PC-3 (cell line): ENCODE results near the gene CPZ. TPM values are rescaled to one million over a fixed set of nuclear protein-coding genes. Genes with fewer than 3 reads are reported as not detected.

Source experiments
- ATAC-seq: fragments of 200-7000 bp; cut with Tn5 transposase; 2 replicates; pipeline ENCODE4 v1.9.1; 2020; ENCODE audit warnings: mild to moderate bottlenecking, moderate library complexity
- BruUV-seq: library from RNA; stranded (reverse); fragments of 400-500 nt; replicated peaks from 2 replicates; lab custom pipeline; 2021; lab: Mats Ljungman, UMichigan
- CTCF ChIA-PET: fragments of 300-600 bp; sonication (Branson Sonifier 250); formaldehyde crosslinking; loops from one replicate; lab custom pipeline; 2022; ENCODE audit warnings: antibody characterized with exemption; lab: Charles Lee
- POLR2A ChIA-PET: fragments of 300-600 bp; sonication (Branson Sonifier 250); formaldehyde crosslinking; loops from one replicate; lab custom pipeline; 2022; ENCODE audit warnings: antibody characterized with exemption; ENCODE audit not compliant: unreplicated experiment; lab: Charles Lee
- DNase-seq: peaks from one replicate; pipeline ENCODE4 v3.0.0-alpha.2; 2015
- H2AFZ ChIP-seq: fragments of 300-600 bp; sonication (generic); 2 replicates; pipeline ENCODE4 v1.6.0; 2016; ENCODE audit warnings: antibody characterized with exemption, low read length
- H3F3A ChIP-seq: fragments of 300-600 bp; sonication (generic); one replicate; pipeline ENCODE4 v1.6.0; 2017; ENCODE audit warnings: antibody characterized with exemption, low read length, control low read depth, mild to moderate bottlenecking; ENCODE audit not compliant: unreplicated experiment
- H3K27ac ChIP-seq: fragments of 300-600 bp; sonication (generic); 2 replicates; pipeline ENCODE4 v1.5.1; 2016; ENCODE audit warnings: mild to moderate bottlenecking, low read length
- H3K27me3 ChIP-seq: fragments of 300-600 bp; sonication (generic); 2 replicates; pipeline ENCODE4 v1.6.1; 2016; ENCODE audit warnings: low read length, mixed read lengths
- H3K36me3 ChIP-seq: fragments of 300-600 bp; sonication (generic); 2 replicates; pipeline ENCODE4 v1.6.1; 2016; ENCODE audit warnings: low read depth, mixed run types, low read length, mixed read lengths
- H3K4me1 ChIP-seq: fragments of 300-600 bp; sonication (generic); 2 replicates; pipeline ENCODE4 v1.5.1; 2016; ENCODE audit warnings: low read length; ENCODE audit not compliant: insufficient read depth
- H3K4me2 ChIP-seq: fragments of 300-600 bp; sonication (generic); 2 replicates; pipeline ENCODE4 v1.6.0; 2016; ENCODE audit warnings: low read length
- H3K4me3 ChIP-seq: fragments of 300-600 bp; sonication (generic); 2 replicates; pipeline ENCODE4 v1.5.1; 2016; ENCODE audit warnings: mild to moderate bottlenecking, low read length, mixed read lengths
- H3K79me2 ChIP-seq: fragments of 300-600 bp; sonication (generic); 2 replicates; pipeline ENCODE4 v1.6.1; 2017; ENCODE audit warnings: low read length, mixed read lengths
- H3K9ac ChIP-seq: fragments of 300-600 bp; sonication (generic); 2 replicates; pipeline ENCODE4 v1.6.0; 2016; ENCODE audit warnings: mild to moderate bottlenecking, low read length
- H3K9me2 ChIP-seq: fragments of 300-600 bp; sonication (generic); replicated peaks from 2 replicates; pipeline ENCODE4 v1.6.1; 2016; ENCODE audit warnings: mixed run types, low read length, mixed read lengths
- H3K9me3 ChIP-seq: fragments of 300-600 bp; sonication (generic); 2 replicates; pipeline ENCODE4 v1.6.1; 2016; ENCODE audit warnings: low read length, mixed read lengths
- H4K20me1 ChIP-seq: fragments of 300-600 bp; sonication (generic); 2 replicates; pipeline ENCODE4 v1.6.1; 2016; ENCODE audit warnings: low read length, mixed read lengths
- EZH2 ChIP-seq: fragments of 300-600 bp; sonication (generic); IDR thresholded peaks from one replicate; pipeline ENCODE4 v1.6.1; 2017; ENCODE audit warnings: antibody characterized with exemption, mild to moderate bottlenecking, low read length; ENCODE audit not compliant: unreplicated experiment
- EZH2phosphoT487 ChIP-seq: fragments of 300-600 bp; sonication (generic); IDR thresholded peaks from 2 replicates; pipeline ENCODE4 v1.6.1; 2018; ENCODE audit warnings: mild to moderate bottlenecking, antibody characterized with exemption, low read length, borderline replicate concordance
- intact Hi-C: fragments of 100-400 bp; cut with micrococcal nuclease; formaldehyde crosslinking; loops from 2 replicates; pipeline ENCODE4 v1.9.0; 2023
- total RNA-seq: library from RNA; depleted of rRNA; stranded (reverse); fragments of >200 nt; gene quantifications from 2 replicates; pipeline ENCODE4 v1.2.3, GENCODE V29; 2014
- TF ChIP-seq, protein P1 (sequence below): fragments of 300-600 bp; sonication (generic); conservative IDR thresholded peaks from 2 replicates; pipeline ENCODE4 v1.5.1; 2017; ENCODE audit warnings: antibody characterized with exemption, low read depth, mild to moderate bottlenecking, low read length

CPZ gene
- total RNA-seq, 1 experiment from 2014 or later, result 27.9 TPM

GRCh38 chr4:8600266-8600665 lies 7.7 kb downstream of the CPZ start:
- intact Hi-C loops, result no loop called here
- H2AFZ ChIP-seq, result no peak overlapping the region
- POLR2A ChIA-PET, result no interaction called here

DNA sequence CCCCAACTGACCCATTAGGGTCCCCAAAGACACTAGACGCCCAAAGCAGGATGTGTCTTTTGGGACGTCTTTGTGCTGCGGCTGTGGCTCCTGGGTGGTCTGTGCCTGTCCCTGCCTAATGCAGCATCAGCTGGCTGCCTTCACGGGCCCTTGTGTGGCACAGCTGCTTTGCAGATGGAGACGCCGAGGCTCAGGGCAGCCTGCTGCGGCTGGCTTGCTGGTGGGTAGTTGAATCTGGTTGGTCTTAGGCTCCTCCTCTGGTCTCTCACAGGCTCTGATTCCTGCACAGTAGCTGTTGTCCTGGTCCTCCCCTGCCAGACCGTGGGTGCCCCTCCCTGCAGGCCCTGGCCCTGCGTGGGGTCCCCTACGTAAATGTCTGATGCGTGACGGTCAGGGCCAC lies 8.1 kb downstream of the CPZ start:
- Histone ChIP-seq H3K27ac (no peak overlapping the region), H3K4me3 (no peak overlapping the region), H3K4me1 (no peaks in the 10 kb centered on the region), H3K4me2 (no peak overlapping the region), H3K9me2 (no peaks in the 10 kb centered on the region), H3K79me2 (0 out of 2 replicates have a peak, but pooled peaks cover under 1% of the 10 kb centered on the region), H3K27me3 (no peaks in the 10 kb centered on the region), H3K9me3 (no peaks in the 10 kb centered on the region), H2AFZ (no peak overlapping the region), H4K20me1 (no peaks in the 10 kb centered on the region), H3K9ac (no peak overlapping the region), H3F3A (no peaks in the 10 kb centered on the region), H3K36me3 (no peaks in the 10 kb centered on the region)
- POLR2A ChIA-PET, result no interaction called here
- ATAC-seq (no peak), DNase-seq (no peak)
- BruUV-seq, result no TSS peak
- intact Hi-C loops, result no loop called here
- TF ChIP-seq EZH2, result no peak
- TF ChIP-seq EZH2phosphoT487, result no peak
- TF ChIP-seq, protein P1, sequence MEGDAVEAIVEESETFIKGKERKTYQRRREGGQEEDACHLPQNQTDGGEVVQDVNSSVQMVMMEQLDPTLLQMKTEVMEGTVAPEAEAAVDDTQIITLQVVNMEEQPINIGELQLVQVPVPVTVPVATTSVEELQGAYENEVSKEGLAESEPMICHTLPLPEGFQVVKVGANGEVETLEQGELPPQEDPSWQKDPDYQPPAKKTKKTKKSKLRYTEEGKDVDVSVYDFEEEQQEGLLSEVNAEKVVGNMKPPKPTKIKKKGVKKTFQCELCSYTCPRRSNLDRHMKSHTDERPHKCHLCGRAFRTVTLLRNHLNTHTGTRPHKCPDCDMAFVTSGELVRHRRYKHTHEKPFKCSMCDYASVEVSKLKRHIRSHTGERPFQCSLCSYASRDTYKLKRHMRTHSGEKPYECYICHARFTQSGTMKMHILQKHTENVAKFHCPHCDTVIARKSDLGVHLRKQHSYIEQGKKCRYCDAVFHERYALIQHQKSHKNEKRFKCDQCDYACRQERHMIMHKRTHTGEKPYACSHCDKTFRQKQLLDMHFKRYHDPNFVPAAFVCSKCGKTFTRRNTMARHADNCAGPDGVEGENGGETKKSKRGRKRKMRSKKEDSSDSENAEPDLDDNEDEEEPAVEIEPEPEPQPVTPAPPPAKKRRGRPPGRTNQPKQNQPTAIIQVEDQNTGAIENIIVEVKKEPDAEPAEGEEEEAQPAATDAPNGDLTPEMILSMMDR, result no peak
- CTCF ChIA-PET, result no interaction called here

More at GRCh38 chr4:8600266-8600665, 7.7 kb downstream of the CPZ start:
- BruUV-seq, result no TSS peak
- Histone ChIP-seq H3K36me3 (no peaks in the 10 kb centered on the region), H3K4me3 (no peak overlapping the region), H3K79me2 (peaks cover 5% of the 10 kb centered on the region; the same call in 1 of the 2 replicates), H3K4me1 (no peaks in the 10 kb centered on the region), H3K9me3 (no peaks in the 10 kb centered on the region), H3K9me2 (no peaks in the 10 kb centered on the region), H3K27ac (no peak overlapping the region), H4K20me1 (no peaks in the 10 kb centered on the region), H3K4me2 (no peak overlapping the region), H3K9ac (no peak overlapping the region), H3K27me3 (no peaks in the 10 kb centered on the region), H3F3A (no peaks in the 10 kb centered on the region)
- CTCF ChIA-PET, result no interaction called here
- ATAC-seq, result no peak
- no peak for TF ChIP-seq EZH2
- TF ChIP-seq, protein P1, result no peak
- no peak for TF ChIP-seq EZH2phosphoT487
- DNase-seq, result no peak

DNA sequence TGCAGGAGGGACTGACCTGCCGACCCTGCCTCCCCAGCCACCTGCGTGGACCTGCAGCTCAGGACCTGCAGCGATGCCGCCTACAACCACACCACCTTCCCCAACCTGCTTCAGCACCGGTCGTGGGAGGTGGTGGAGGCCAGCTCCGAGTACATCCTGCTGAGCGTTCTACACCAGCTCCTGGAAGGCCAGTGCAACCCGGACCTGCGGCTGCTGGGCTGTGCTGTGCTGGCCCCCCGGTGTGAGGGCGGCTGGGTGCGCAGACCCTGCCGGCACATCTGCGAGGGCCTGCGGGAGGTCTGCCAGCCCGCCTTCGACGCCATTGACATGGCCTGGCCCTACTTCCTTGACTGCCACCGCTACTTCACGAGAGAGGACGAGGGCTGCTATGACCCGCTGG lies 8.5 kb downstream of the CPZ start:
- Histone ChIP-seq H3K36me3 (no peaks in the 10 kb centered on the region), H3K79me2 (no peaks in the 10 kb centered on the region), H3K4me3 (no peak overlapping the region), H3K9ac (no peak overlapping the region), H3F3A (no peaks in the 10 kb centered on the region), H3K27me3 (no peaks in the 10 kb centered on the region), H3K4me1 (no peaks in the 10 kb centered on the region), H3K9me2 (no peaks in the 10 kb centered on the region), H3K4me2 (no peak overlapping the region), H3K27ac (no peak overlapping the region), H4K20me1 (no peaks in the 10 kb centered on the region), H3K9me3 (no peaks in the 10 kb centered on the region), H2AFZ (no peak overlapping the region)
- ChIA-PET POLR2A (no interaction called here), CTCF (no interaction called here)
- TF ChIP-seq, protein P1, result no peak
- TF ChIP-seq EZH2phosphoT487 (no peak), EZH2 (no peak)
- BruUV-seq, result no TSS peak
- DNase-seq, result no peak
- no peak for ATAC-seq
- intact Hi-C loops, result no loop called here
